H1 (cell line): ENCODE results near the gene LBX2. TPM values are rescaled to one million over a fixed set of nuclear protein-coding genes. Genes with fewer than 3 reads are reported as not detected.

ENCODE experiments used
- BACH1 ChIP-seq: IDR thresholded peaks from 2 replicates; pipeline ENCODE4 v1.6.1; 2012; ENCODE audit warnings: low read length, improper control_type of control experiment
- BCL11A ChIP-seq, 2 experiments: IDR thresholded peaks; one replicate each; pipeline ENCODE4 v1.6.1; 2011; ENCODE audit warnings: low read depth in 2 of 2, low read length in 2 of 2, mild to moderate bottlenecking in 2 of 2
- CEBPB ChIP-seq: IDR thresholded peaks from 2 replicates; pipeline ENCODE4 v1.6.1; 2012; ENCODE audit warnings: low read depth, low read length
- CREB1 ChIP-seq: IDR thresholded peaks from 2 replicates; pipeline ENCODE4 v1.6.1; 2012; ENCODE audit warnings: inconsistent platforms
- EZH2 ChIP-seq: fragments of 200-600 bp; sonication (generic); IDR thresholded peaks from 2 replicates; pipeline ENCODE4 v1.7.1; 2012; ENCODE audit warnings: low read depth, mild to moderate bottlenecking, moderate library complexity, low read length, inconsistent platforms; ENCODE audit not compliant: severe bottlenecking
- PHF8 ChIP-seq: fragments of 200-600 bp; sonication (generic); conservative IDR thresholded peaks from 2 replicates; pipeline ENCODE4 v1.7.1; 2012; ENCODE audit warnings: low read depth, mild to moderate bottlenecking, inconsistent platforms, low read length, moderate library complexity
- RFX5 ChIP-seq: IDR thresholded peaks from 2 replicates; pipeline ENCODE4 v1.6.1; 2011; ENCODE audit warnings: low read depth, low read length, improper control_type of control experiment, borderline replicate concordance
- SRF ChIP-seq: IDR thresholded peaks from 2 replicates; pipeline ENCODE4 v1.6.1; 2011; ENCODE audit warnings: mild to moderate bottlenecking, low read depth, low read length, moderate library complexity
- SUZ12 ChIP-seq: fragments of 200-600 bp; sonication (generic); IDR thresholded peaks from 2 replicates; pipeline ENCODE4 v1.6.1; 2012; ENCODE audit warnings: mild to moderate bottlenecking, inconsistent platforms, low read length, moderate library complexity, mixed read lengths
- TBP ChIP-seq: IDR thresholded peaks from 2 replicates; pipeline ENCODE4 v1.6.1; 2011; ENCODE audit warnings: low read depth, low read length, improper control_type of control experiment
- polyA plus RNA-seq, 7 experiments: library from polyadenylated mRNA; depleted of rRNA in 3 of 7; stranded (reverse) in 5 of 7; unstranded in 2 of 7; fragments of >200 nt in 5 of 7; fragments of 200-250 nt in 2 of 7; gene quantifications; 1 replicate in 5 of 7; 2 replicates in 1 of 7; 4 replicates in 1 of 7; pipeline versions ENCODE4 v1.2.1 to v1.2.3, GENCODE V29; 2011 to 2013; ENCODE audit warnings: missing spikeins in 2 of 7, mixed read lengths in 2 of 7
- total RNA-seq: library from RNA; stranded (reverse); fragmentation: NEBNext Ultra II Directional; extraction: Animal tissue kit (Norgen Biotek cat#: 25700); gene quantifications from 2 replicates; pipeline ENCODE4 v1.2.1, GENCODE V29; 2021
- TF ChIP-seq, protein P1 (sequence below): IDR thresholded peaks from 2 replicates; pipeline ENCODE4 v1.6.1; 2012; ENCODE audit warnings: inconsistent platforms

Gene LBX2
- total and polyA plus RNA-seq, 2 of the 8 experiments (the other 6 are each of a cell fraction or from before 2014, with no cell fraction given): 0.27 TPM; not detected in 1

DNA sequence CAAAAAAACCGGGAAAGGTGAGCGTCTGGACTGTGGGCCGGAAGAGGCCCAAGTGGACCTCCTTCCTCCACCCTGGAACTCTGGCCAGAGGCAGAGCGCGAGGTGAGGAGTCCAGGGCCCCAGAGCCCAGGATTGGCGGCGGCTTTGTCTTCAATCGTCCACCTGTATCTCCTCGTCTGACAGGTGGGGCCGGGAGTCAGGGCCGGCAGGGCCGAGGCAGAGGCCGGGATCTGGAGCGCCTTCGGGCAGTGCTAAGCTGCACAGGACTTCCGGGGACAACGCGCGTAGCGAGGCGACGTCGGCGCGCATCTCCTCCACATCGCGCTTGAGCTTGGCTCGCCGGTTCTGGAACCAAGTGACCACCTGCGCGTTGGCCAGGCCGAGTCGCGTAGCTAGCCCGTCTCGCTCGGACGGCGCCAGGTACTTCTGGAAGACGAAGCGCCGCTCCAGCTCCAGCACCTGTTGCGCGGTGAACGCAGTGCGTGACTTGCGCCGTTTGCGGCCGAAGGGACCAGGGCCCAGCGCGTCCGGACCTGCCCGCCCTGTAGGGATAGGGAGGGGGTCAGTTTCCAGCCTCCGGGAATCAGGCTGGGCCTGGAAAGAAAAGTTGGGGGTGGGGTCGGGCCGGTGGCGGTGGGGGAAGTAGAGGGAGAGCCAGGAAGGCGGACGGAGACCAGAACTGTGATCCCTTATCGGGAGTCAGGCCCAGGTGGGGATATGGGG, 1.5 kb downstream of the LBX2 start (continued):
- TF ChIP-seq PHF8 (no peak), CEBPB (no peak), BACH1 (0 out of 2 replicates have a peak, but pooled peaks have one; percentile 34), CREB1 (peak; percentile 62; the same call in 1 of the 2 replicates), EZH2 (peak; percentile 1), RFX5 (no peak), BCL11A (IDR thresholded peaks at IDR 0.05; ENCODE audit: low read depth in 2 of 2, low read length in 2 of 2) (no peak), SUZ12 (peak; percentile 77), TBP (no peak), SRF (no peak)
- TF ChIP-seq, protein P1, sequence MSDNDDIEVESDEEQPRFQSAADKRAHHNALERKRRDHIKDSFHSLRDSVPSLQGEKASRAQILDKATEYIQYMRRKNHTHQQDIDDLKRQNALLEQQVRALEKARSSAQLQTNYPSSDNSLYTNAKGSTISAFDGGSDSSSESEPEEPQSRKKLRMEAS: peak; percentile 53; the same call in 1 of the 2 replicates
